Astrocyte of the cerebellum (primary cell): Measurements from ENCODE around the gene ARMH2.

Experiments
- DNase-seq: peaks from one replicate; pipeline ENCODE4 v3.0.0-alpha.2; 2011; ENCODE audit warnings: low read depth
- H3K4me3 ChIP-seq: 2 replicates; pipeline ENCODE4 v1.5.1; 2011; ENCODE audit warnings: mild to moderate bottlenecking, low read depth, low read length, moderate library complexity
- in situ Hi-C: cut with HindIII; loops from 2 replicates; pipeline ENCODE4 v1.10.0; 2017; ENCODE audit warnings: low sequenced_read_pairs
- TF ChIP-seq, protein P1 (sequence below): IDR thresholded peaks from 2 replicates; pipeline ENCODE4 v1.5.1; 2012; ENCODE audit warnings: low read length, low read depth, moderate library complexity, mild to moderate bottlenecking; ENCODE audit errors: missing control alignments

Gene ARMH2

DNA sequence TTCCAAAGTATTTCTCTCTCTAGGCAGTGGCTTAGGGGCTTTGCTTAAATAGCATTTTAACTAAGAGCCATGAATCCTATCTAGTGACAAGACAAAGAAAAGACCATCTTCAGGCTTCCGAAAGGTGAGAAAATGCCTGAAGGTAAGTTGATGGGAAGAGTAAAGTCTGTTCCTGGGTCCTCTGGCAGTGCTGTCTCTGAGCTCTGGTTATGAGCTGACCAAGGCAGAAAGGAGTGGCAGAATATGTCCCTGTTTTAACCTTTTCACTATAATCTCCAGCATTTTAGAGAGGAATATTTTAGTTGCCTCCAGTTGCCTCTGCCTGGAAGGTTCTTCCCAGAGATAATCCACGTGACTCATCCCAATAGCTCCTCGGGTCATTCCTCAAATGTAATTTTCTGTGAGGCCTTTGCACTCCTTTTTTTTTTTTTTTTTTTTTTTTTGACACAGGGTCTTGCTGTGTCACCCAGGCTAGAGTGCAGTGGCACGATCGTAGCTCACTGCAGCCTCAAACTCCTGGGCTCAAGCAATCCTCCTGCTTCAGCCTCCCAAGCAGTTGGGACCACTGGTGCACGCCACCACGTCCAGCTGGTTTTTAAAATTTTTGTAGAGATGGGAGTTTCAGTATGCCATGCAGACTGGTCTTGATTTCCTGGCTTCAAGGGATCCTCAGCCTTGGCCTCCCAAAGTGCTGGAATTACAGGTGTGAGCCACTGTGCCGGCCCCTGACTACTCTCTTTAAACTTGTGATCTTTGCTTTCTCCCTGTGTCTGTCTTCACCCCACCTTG lies 3.7 kb upstream of the ARMH2 start:
- TF ChIP-seq, protein P1, sequence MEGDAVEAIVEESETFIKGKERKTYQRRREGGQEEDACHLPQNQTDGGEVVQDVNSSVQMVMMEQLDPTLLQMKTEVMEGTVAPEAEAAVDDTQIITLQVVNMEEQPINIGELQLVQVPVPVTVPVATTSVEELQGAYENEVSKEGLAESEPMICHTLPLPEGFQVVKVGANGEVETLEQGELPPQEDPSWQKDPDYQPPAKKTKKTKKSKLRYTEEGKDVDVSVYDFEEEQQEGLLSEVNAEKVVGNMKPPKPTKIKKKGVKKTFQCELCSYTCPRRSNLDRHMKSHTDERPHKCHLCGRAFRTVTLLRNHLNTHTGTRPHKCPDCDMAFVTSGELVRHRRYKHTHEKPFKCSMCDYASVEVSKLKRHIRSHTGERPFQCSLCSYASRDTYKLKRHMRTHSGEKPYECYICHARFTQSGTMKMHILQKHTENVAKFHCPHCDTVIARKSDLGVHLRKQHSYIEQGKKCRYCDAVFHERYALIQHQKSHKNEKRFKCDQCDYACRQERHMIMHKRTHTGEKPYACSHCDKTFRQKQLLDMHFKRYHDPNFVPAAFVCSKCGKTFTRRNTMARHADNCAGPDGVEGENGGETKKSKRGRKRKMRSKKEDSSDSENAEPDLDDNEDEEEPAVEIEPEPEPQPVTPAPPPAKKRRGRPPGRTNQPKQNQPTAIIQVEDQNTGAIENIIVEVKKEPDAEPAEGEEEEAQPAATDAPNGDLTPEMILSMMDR: no peak
- in situ Hi-C loops: no loop called here
- no peak for DNase-seq
- H3K4me3 ChIP-seq: no peak overlapping the region

DNA sequence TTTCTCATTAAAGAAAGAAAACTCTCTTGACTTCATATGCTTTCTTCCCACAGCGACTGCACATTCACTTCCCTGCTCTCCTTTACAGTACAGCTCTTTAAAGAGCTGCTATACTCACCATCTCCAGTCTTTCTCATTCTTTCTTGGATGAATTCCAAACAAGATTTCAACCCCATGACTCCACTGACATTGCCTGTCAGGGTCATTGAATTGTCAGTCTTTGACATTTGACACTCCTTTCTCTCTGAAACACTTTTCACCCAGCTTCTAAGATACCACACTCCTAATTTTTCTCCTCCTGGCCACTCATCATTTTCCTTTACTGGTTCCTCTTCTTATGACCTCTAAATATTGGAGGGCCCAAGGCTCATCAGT lies 811 bp upstream of the ARMH2 start:
- H3K4me3 ChIP-seq: no peak overlapping the region
- TF ChIP-seq, protein P1: no peak
- DNase-seq: no peak
- in situ Hi-C loops: no loop called here

DNA sequence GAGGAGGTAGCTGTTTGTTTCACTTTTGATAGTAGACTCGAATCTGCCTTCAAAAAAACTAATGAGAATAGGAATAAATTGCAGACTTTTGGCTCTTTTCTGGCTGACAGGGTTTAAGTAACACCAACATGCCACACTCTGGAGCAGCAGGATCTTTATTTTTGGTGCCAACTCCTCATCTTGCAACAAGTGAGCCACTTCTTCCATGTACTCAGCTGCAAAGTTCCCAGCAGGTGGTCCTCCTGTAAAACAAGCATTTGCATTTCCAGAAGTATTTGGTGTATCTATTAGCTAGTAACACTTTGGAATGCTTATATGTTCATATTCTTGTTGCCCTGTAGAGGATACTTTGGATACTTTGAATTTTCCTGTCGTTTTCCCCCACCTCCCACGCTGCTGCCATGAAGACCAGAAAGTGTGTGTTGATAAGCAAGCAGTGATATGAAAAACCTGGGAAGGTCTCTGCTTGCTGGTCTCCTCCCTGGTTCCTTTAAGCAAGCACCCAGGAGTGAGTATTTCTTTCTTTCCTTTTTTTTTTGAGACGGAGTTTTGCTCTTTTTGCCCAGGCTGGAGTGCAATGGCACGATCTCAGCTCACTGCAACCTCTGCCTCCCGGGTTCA lies 1.0 kb downstream of the ARMH2 start:
- DNase-seq: no peak
- in situ Hi-C loops: no loop called here
- no peak overlapping the region for H3K4me3 ChIP-seq
- TF ChIP-seq, protein P1: no peak

DNA sequence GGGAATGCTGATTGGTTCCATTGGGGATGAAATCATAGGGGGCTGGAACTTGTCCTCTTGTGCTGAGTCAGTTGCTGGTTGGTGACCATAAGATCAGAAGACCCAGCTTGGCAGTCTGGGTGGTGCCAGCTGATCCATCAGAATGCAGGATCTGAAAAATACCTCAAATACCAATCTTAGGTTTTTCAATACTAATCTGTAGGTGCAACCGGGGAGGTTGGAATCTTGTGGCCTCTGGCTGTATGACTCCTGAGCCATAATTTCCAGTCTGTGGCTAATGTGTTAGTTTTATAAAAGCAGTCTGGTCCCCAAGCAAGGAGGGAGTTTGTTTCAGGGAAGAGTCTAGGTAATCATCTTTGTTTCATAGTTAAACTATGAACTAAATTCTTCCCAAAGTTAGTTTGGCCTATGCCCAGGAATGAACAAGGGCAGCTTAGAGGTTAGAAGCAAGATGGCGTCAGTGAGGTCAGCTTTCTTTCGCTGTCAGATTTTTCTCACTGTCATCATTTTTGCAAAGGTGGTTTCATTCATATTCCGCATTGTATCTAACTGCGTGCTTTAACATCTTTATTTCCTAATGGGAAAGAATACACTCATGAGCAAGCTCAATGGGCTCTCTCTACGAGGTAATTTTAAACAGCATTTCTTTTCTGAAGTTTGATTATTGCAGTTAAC lies 2.0 kb downstream of the ARMH2 start:
- in situ Hi-C loops: no loop called here
- TF ChIP-seq, protein P1: no peak

DNA sequence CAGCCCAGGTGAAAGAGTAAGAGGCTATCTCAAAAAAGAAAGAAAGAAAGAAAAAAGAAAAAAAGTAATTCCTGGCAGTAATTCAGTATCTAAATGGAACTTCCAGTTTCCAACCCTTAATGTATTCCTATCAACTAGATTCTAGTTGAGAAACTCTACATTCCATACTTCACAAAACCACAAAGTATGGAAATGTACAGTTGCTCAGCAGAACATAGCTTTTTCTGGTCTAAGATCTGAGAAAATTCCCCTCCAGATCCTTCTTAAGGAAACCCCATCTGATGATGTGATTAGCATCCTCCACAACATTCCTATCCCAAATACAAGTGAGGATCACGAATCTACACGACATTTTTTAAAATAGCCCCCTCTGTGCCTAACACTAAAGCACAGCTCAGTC lies 3.6 kb downstream of the ARMH2 start:
- TF ChIP-seq, protein P1: no peak
- no peak overlapping the region for H3K4me3 ChIP-seq
- DNase-seq: no peak
- in situ Hi-C loops: no loop called here

More for the DNA sequence above, 2.0 kb downstream of the ARMH2 start:
- no peak overlapping the region for H3K4me3 ChIP-seq
- DNase-seq: no peak

DNA sequence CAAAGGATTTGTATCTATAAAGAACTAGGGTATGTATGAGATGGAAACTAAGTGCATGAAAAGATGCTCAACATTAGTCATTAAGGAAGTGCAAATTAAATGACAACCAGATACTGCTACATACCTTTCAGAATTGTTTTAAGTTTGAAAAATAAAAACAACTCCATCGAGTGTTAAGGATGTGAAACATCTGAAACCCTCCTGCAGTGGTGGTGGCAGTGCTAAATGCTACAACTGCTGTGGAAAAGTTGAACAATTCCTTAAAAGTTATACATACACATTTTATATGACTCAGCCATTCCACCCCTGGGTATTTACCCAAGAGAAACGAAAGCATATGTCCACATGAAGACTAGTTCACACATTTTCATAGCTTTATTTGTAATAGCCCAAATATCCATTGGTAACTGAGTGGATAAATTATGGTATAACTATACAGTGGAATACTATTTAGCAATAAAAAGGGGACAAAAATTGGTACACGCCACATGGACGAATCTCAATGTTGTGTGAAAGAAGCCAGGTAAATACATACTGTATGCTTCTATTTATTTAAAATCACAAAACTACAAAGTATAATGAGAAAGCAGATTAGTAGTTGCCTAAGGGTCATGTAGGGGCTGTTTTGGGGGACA lies 10.6 kb downstream of the ARMH2 start:
- TF ChIP-seq, protein P1: no peak
- no peak for DNase-seq
- H3K4me3 ChIP-seq: no peak overlapping the region
- in situ Hi-C loops: no loop called here
